Suprapubic skin (tissue), 4 donors: Measurements from ENCODE around the gene DPH7. TPM values are rescaled to one million over a fixed set of nuclear protein-coding genes. Genes with fewer than 3 reads are reported as not detected.

Source experiments
- DNase-seq, 2 donors: peaks; one replicate each; pipeline ENCODE4 v3.0.0-alpha.2; 2019; ENCODE audit warnings: low spot score in 2 of 2
- H3K27ac ChIP-seq: fragments of 200-600 bp; sonication (generic); one replicate; pipeline ENCODE4 v1.5.1; 2019
- H3K27me3 ChIP-seq: fragments of 200-600 bp; sonication (generic); one replicate; pipeline ENCODE4 v1.5.1; 2019
- H3K36me3 ChIP-seq: fragments of 200-600 bp; sonication (generic); one replicate; pipeline ENCODE4 v1.5.1; 2019
- H3K4me1 ChIP-seq: fragments of 200-600 bp; sonication (generic); one replicate; pipeline ENCODE4 v1.5.1; 2019
- H3K4me3 ChIP-seq: fragments of 200-600 bp; sonication (generic); one replicate; pipeline ENCODE4 v1.5.1; 2019; ENCODE audit warnings: mild to moderate bottlenecking
- H3K9me3 ChIP-seq: fragments of 200-600 bp; sonication (generic); one replicate; pipeline ENCODE4 v1.5.1; 2019
- EP300 ChIP-seq: sonication (generic); formaldehyde crosslinking; IDR thresholded peaks from one replicate; pipeline ENCODE4 v1.6.1; 2017; ENCODE audit warnings: antibody characterized with exemption
- POLR2A ChIP-seq, 2 donors: fragments of 450-650 bp; IDR thresholded peaks; one replicate each; pipeline ENCODE4 v1.6.1; 2017; ENCODE audit warnings: antibody characterized with exemption in 2 of 2, mild to moderate bottlenecking in 2 of 2, moderate library complexity in 2 of 2
- POLR2AphosphoS5 ChIP-seq, 3 donors: sonication (generic); formaldehyde crosslinking; IDR thresholded peaks; one replicate each; pipeline ENCODE4 v1.6.1; 2017; ENCODE audit warnings: antibody characterized with exemption in 3 of 3
- WGBS: methylation state at CpG from one replicate; pipeline ENCODE4 v1.1.5; 2018; 5-methylcytosine and 5-hydroxymethylcytosine counted together
- total RNA-seq, 4 donors: library from RNA; depleted of rRNA; stranded (reverse); fragments of >200 nt; gene quantifications; one replicate each; pipeline ENCODE4 v1.1.0, GENCODE V29; 2016
- TF ChIP-seq, protein P1 (sequence below), 2 donors: fragments of 200-600 bp in 1 of 2; fragments of 450-650 bp in 1 of 2; sonication (generic) in 1 of 2; IDR thresholded peaks; one replicate each; pipeline ENCODE4 v1.5.1; 2016 to 2019; ENCODE audit warnings: antibody characterized with exemption in 2 of 2, mild to moderate bottlenecking in 1 of 2, moderate library complexity in 1 of 2

DPH7 gene
- total RNA-seq, 4 donors from 2014 or later = 26.8 to 64.8 (median 34.1) TPM

- TF ChIP-seq, protein P1, sequence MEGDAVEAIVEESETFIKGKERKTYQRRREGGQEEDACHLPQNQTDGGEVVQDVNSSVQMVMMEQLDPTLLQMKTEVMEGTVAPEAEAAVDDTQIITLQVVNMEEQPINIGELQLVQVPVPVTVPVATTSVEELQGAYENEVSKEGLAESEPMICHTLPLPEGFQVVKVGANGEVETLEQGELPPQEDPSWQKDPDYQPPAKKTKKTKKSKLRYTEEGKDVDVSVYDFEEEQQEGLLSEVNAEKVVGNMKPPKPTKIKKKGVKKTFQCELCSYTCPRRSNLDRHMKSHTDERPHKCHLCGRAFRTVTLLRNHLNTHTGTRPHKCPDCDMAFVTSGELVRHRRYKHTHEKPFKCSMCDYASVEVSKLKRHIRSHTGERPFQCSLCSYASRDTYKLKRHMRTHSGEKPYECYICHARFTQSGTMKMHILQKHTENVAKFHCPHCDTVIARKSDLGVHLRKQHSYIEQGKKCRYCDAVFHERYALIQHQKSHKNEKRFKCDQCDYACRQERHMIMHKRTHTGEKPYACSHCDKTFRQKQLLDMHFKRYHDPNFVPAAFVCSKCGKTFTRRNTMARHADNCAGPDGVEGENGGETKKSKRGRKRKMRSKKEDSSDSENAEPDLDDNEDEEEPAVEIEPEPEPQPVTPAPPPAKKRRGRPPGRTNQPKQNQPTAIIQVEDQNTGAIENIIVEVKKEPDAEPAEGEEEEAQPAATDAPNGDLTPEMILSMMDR (IDR thresholded peaks at IDR 0.05) = no peak
- TF ChIP-seq EP300 (no peak), POLR2A (IDR thresholded peaks at IDR 0.05) (no peak), POLR2AphosphoS5 (IDR thresholded peaks at IDR 0.05) (no peak)
- no peaks in the 10 kb centered on the region for H3K9me3 ChIP-seq
- H3K27ac ChIP-seq = no peak overlapping the region
- H3K36me3 ChIP-seq = peaks cover 3% of the 10 kb centered on the region
- H3K4me1 ChIP-seq = peaks cover 28% of the 10 kb centered on the region
- no peaks in the 10 kb centered on the region for H3K27me3 ChIP-seq
- 91% methylated on average over 12 of the region's 12 CpGs for WGBS
- no peak overlapping the region for H3K4me3 ChIP-seq
- DNase-seq = no peak
Measured at GRCh38 chr9:137593176-137593575, 14.5 kb upstream of the DPH7 start.

DNA sequence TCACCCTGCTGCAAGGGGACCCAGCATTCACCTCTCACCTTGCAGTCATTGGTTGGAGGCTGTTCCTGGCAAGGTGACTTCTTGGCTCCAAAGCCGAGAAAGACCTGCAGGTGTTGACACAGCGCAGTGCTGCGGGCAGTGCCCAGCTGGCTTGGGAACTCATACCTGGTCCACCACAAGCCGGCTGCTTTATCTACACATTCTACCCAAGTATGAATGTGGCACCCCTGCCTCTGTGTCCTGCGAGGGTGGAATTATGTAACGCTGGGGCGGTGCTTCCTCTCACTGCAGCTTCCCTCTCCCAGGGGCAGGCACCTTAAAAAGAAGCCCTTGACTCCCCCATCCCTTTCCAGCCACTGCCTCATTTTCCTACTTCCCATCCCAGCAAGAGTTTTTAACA is 14.0 kb upstream of the DPH7 start:
- peaks cover 7% of the 10 kb centered on the region for H3K36me3 ChIP-seq
- no peaks in the 10 kb centered on the region for H3K27me3 ChIP-seq
- TF ChIP-seq, protein P1 (IDR thresholded peaks at IDR 0.05) = no peak
- TF ChIP-seq POLR2A (IDR thresholded peaks at IDR 0.05) (no peak), EP300 (no peak), POLR2AphosphoS5 (IDR thresholded peaks at IDR 0.05) (no peak)
- H3K27ac ChIP-seq = no peak overlapping the region
- no peaks in the 10 kb centered on the region for H3K9me3 ChIP-seq
- no peak for DNase-seq
- peaks cover 31% of the 10 kb centered on the region for H3K4me1 ChIP-seq
- no peak overlapping the region for H3K4me3 ChIP-seq
- 66% methylated on average over 5 of the region's 7 CpGs for WGBS

DNA sequence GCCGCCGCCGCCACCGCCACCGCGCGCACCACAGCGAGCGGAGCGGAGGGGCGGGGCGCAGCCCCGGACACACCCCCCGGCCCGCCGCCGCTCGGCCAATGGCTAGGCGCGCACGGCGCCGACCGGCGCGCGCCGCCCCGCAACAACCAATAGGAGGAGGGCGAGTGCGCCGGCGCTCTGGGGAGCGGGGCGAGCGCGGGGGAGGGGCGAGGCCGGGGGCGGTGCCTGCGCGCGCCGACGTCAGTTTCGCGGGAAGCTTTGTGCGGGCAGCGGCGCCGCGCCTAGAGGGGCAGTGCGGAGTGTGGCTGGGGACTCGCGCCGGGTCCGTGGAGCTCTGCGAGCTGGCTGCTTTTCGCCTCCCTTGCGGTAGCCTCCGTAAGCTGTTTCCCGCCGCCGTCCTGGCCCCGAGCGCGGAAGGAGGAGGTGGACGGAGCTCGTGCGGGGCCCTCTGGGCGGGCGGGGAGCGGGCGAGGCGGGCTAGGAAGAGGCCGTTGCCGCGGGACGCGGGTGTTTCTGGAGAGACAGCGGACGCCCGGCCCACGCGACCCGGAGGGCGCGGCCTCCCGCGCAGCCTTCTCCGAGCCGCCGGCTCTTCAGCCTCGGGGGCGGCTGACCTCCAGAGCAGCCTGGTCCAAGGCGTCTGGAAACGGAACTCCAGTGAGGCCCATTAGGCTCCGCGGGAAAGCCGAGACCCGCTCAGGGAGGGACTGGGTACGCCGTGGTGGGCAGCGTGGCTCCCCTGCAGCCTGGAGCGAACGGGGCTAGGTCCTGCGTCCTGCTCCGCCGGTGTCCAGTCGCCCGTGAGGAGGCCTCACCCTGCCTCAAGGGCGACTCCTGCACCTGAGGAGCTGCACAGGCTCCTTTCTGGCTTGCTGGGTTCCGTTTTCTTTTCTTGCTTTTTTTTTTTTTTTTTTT is 12.0 kb upstream of the DPH7 start, which contains the start of gene ZMYND19:
ZMYND19 (minus strand) TSS at position 44 of the 915 bp plus-strand sequence. CDS start 249 bp downstream, outside the sequence.
- DNase-seq = peak; percentile 88 to 92
- peaks cover 28% of the 10 kb centered on the region for H3K36me3 ChIP-seq
- 2% methylated on average over 12 of the region's 113 CpGs for WGBS
- no peaks in the 10 kb centered on the region for H3K9me3 ChIP-seq
- TF ChIP-seq POLR2A (IDR thresholded peaks at IDR 0.05) (no peak), EP300 (no peak), POLR2AphosphoS5 (IDR thresholded peaks at IDR 0.05) (peak in 2 of 3 donors; percentile 39 to 46)
- TF ChIP-seq, protein P1 (IDR thresholded peaks at IDR 0.05) = no peak
- H3K4me1 ChIP-seq = peaks cover 31% of the 10 kb centered on the region
- H3K27ac ChIP-seq = peak within 1 kb of the TSS; percentile 56
- peak within 1 kb of the TSS; percentile 86 for H3K4me3 ChIP-seq
- H3K27me3 ChIP-seq = no peaks in the 10 kb centered on the region

DNA sequence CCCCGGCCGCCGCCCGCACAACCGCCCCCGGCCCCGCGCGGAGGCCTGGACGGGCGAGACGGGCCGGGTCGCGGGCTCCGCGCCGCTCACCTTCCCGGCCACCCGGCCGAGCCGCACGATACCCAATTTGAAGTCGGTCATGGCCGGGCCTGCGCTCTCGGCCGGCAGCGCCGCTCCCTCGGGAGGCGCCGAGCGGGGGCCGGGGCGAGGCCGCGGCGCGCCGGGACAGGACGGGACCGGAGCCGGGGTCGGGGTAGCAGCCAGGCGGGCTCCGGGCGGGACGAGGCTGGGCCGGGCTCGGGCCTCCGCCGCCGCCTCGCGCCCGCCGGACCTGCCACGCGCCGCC is 11.4 kb upstream of the DPH7 start:
- no peaks in the 10 kb centered on the region for H3K9me3 ChIP-seq
- TF ChIP-seq POLR2A (IDR thresholded peaks at IDR 0.05) (peak in 1 of 2 donors; percentile 17), EP300 (no peak)
- H3K27me3 ChIP-seq = no peaks in the 10 kb centered on the region
- H3K36me3 ChIP-seq = peaks cover 31% of the 10 kb centered on the region
- peak overlapping the region; percentile 86 for H3K4me3 ChIP-seq
- peak overlapping the region; percentile 51 for H3K27ac ChIP-seq
- DNase-seq = no peak
- WGBS = no CpG with 5 or more reads among the region's 61 CpGs
- H3K4me1 ChIP-seq = peaks cover 31% of the 10 kb centered on the region

DNA sequence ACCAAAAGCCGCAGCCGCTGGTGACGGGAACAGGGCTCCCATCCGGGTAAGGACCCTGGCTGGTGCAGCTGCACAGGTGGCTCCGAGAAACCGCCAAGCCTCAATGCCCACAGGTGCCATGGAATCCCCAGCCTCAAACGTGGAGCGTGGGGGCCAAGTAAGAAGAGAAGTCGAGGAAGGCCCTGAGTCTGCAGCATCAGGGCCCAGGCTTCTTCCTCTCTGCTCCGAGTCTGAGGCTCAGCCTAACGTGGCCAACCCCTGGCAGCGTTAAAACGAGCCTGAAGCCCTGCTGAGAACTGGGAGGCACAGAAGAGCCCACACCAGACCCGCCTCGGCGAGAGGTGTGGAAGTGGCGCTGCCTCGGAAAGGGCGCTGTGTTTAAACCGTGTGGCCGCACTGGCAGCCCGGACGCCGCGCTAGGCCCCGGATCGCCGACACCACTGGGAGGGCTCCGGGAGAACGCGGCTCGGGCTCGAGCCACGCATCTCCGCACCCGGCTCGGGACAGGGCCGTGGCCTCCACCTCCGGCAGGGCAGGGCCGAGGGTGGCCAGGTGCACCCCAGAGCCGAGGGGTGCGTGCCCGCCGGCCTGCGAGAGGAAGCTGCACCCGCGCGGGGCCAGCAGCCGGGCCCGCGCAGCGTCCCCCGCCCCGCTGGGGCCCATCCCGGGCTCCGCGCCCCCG is 10.9 kb upstream of the DPH7 start:
- Histone ChIP-seq H3K4me3 (peak overlapping the region; percentile 86), H3K36me3 (peaks cover 35% of the 10 kb centered on the region), H3K9me3 (no peaks in the 10 kb centered on the region), H3K4me1 (peaks cover 31% of the 10 kb centered on the region), H3K27ac (peak overlapping the region; percentile 56), H3K27me3 (no peaks in the 10 kb centered on the region)
- TF ChIP-seq EP300 (no peak), POLR2AphosphoS5 (IDR thresholded peaks at IDR 0.05) (no peak), POLR2A (IDR thresholded peaks at IDR 0.05) (no peak)
- TF ChIP-seq, protein P1 (IDR thresholded peaks at IDR 0.05) = no peak
- 12% methylated on average over 14 of the region's 58 CpGs for WGBS
- DNase-seq = no peak
